ENCODE measurements around the gene DYNLRB1. TPM values are rescaled to one million over a fixed set of nuclear protein-coding genes. Genes with fewer than 3 reads are reported as not detected.

DYNLRB1 gene
- total and polyA plus RNA-seq, 10 of the 15 experiments (the other 5 are each of a cell fraction or from before 2014, with no cell fraction given) = 87.9 to 313 (median 153) TPM

- intact Hi-C loops (cut with micrococcal nuclease; ENCODE audit: unreplicated experiment) (no loop called here), in situ Hi-C loops (cut with MboI) (no loop called here)
- Histone ChIP-seq H3K4me1 (ENCODE audit: control insufficient read depth, insufficient read depth, low read length) (no peaks in the 10 kb centered on the region), H3K9ac (ENCODE audit: control insufficient read depth, insufficient read depth, low read length) (no peak overlapping the region), H3K27ac (ENCODE audit: control insufficient read depth, insufficient read depth) (no peak overlapping the region), H3K27me3 (replicated peaks in 1 of 2; ENCODE audit: control insufficient read depth in 2 of 2, insufficient read depth in 2 of 2, low read length in 1 of 2) (no peaks in the 10 kb centered on the region), H2AFZ (ENCODE audit: control insufficient read depth, low read depth, low read length) (no peak overlapping the region), H3K4me2 (ENCODE audit: control insufficient read depth, insufficient read depth) (no peak overlapping the region), H4K20me1 (ENCODE audit: control insufficient read depth, insufficient read depth) (no peaks in the 10 kb centered on the region), H3K36me3 (ENCODE audit: control insufficient read depth in 2 of 2, insufficient read depth in 2 of 2, low read length in 1 of 2) (peaks cover 0 to 2% of the 10 kb centered on the region in 2 experiments; a peak in 2 of 4 replicates), H3K9me3 (replicated peaks; ENCODE audit: control insufficient read depth, insufficient read depth, low read length) (no peaks in the 10 kb centered on the region), H3K4me3 (no peak overlapping the region), H3K79me2 (ENCODE audit: control insufficient read depth, insufficient read depth, low read length) (no peaks in the 10 kb centered on the region)
- SMC1A ChIA-PET (ENCODE audit: uncharacterized antibody, unreplicated experiment) = no interaction called here
- FAIRE-seq (no peak), ATAC-seq (no peak), DNase-seq (ENCODE audit: low read depth, low spot score) (no peak)
- WGBS (ENCODE audit: insufficient coverage, insufficient replicate concordance, low lambda C conversion rate, missing lambda C conversion rate) = 89% methylated on average over 9 of the region's 9 CpGs
- CTCF ChIA-PET = interaction anchor here (0.8 to 1.1 kb wide), 2 partner anchors 15 to 201 kb away, joined by 3 read pairs; no protein-coding TSS in a partner anchor
- BruUV-seq (replicated peaks) = no TSS peak
- RAD21 ChIA-PET (ENCODE audit: unreplicated experiment) = no interaction called here
- POLR2A ChIA-PET = no interaction called here
- TF ChIP-seq ZNF622 (IDR thresholded peaks at IDR 0.05) = no peak
- TF ChIP-seq, protein P1, sequence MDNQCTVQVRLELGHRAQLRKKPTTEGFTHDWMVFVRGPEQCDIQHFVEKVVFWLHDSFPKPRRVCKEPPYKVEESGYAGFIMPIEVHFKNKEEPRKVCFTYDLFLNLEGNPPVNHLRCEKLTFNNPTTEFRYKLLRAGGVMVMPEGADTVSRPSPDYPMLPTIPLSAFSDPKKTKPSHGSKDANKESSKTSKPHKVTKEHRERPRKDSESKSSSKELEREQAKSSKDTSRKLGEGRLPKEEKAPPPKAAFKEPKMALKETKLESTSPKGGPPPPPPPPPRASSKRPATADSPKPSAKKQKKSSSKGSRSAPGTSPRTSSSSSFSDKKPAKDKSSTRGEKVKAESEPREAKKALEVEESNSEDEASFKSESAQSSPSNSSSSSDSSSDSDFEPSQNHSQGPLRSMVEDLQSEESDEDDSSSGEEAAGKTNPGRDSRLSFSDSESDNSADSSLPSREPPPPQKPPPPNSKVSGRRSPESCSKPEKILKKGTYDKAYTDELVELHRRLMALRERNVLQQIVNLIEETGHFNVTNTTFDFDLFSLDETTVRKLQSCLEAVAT (IDR thresholded peaks at IDR 0.05) = no peak
- TF ChIP-seq, protein P2, sequence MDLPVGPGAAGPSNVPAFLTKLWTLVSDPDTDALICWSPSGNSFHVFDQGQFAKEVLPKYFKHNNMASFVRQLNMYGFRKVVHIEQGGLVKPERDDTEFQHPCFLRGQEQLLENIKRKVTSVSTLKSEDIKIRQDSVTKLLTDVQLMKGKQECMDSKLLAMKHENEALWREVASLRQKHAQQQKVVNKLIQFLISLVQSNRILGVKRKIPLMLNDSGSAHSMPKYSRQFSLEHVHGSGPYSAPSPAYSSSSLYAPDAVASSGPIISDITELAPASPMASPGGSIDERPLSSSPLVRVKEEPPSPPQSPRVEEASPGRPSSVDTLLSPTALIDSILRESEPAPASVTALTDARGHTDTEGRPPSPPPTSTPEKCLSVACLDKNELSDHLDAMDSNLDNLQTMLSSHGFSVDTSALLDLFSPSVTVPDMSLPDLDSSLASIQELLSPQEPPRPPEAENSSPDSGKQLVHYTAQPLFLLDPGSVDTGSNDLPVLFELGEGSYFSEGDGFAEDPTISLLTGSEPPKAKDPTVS (IDR thresholded peaks at IDR 0.05; ENCODE audit: low read depth, low read length) = no peak
- TF ChIP-seq LARP7 (IDR thresholded peaks at IDR 0.05) = no peak
- TF ChIP-seq, protein P3, sequence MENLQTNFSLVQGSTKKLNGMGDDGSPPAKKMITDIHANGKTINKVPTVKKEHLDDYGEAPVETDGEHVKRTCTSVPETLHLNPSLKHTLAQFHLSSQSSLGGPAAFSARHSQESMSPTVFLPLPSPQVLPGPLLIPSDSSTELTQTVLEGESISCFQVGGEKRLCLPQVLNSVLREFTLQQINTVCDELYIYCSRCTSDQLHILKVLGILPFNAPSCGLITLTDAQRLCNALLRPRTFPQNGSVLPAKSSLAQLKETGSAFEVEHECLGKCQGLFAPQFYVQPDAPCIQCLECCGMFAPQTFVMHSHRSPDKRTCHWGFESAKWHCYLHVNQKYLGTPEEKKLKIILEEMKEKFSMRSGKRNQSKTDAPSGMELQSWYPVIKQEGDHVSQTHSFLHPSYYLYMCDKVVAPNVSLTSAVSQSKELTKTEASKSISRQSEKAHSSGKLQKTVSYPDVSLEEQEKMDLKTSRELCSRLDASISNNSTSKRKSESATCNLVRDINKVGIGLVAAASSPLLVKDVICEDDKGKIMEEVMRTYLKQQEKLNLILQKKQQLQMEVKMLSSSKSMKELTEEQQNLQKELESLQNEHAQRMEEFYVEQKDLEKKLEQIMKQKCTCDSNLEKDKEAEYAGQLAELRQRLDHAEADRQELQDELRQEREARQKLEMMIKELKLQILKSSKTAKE (IDR thresholded peaks at IDR 0.05; ENCODE audit: low read depth, poor library complexity, severe bottlenecking) = no peak
- no peak for TF ChIP-seq SPI1 (IDR thresholded peaks at IDR 0.05; ENCODE audit: borderline replicate concordance, insufficient read depth, low read depth, low read length)
- no peak for TF ChIP-seq FOS (IDR thresholded peaks at IDR 0.05; ENCODE audit: borderline replicate concordance, extremely low read depth, insufficient read length)
- no peak for TF ChIP-seq SRF (IDR thresholded peaks at IDR 0.05; ENCODE audit: low read depth in 2 of 2, low read length in 2 of 2)
- TF ChIP-seq BCL3 (IDR thresholded peaks at IDR 0.05; ENCODE audit: borderline replicate concordance, insufficient read depth, low read depth, low read length, poor library complexity, severe bottlenecking) = no peak
- TF ChIP-seq EGR1 (IDR thresholded peaks at IDR 0.05; ENCODE audit: borderline replicate concordance in 1 of 2, low read depth in 2 of 2, low read length in 2 of 2) = no peak
- TF ChIP-seq CEBPB (IDR thresholded peaks at IDR 0.05; ENCODE audit: borderline replicate concordance in 1 of 2, low read depth in 2 of 2, low read length in 2 of 2) = no peak
- TF ChIP-seq ATF3 (IDR thresholded peaks at IDR 0.05; ENCODE audit: borderline replicate concordance, extremely low read depth, low read depth, low read length) = no peak
- TF ChIP-seq EED (IDR thresholded peaks at IDR 0.05; ENCODE audit: low read depth) = no peak
- no peak for TF ChIP-seq BRCA1 (IDR thresholded peaks at IDR 0.05; ENCODE audit: low read depth, low read length)
- TF ChIP-seq SUZ12 (IDR thresholded peaks at IDR 0.05; ENCODE audit: unreplicated experiment) = no peak
These were observed 51.0 kb downstream of the DYNLRB1 start for GRCh38 chr20:34566978-34567891.
